ENCODE data around the gene LDB3.
"Not testable (repeated sequence)": the region's sequence is repeated elsewhere in the genome, so short reads cannot be mapped to it uniquely, and the experiment has no call there.

LDB3 gene

GRCh38 chr10:86733260-86733671 lies 65.0 kb downstream of the LDB3 start:
- DNase-seq: no peak

- DNase-seq: no peak
These were observed 66.1 kb downstream of the LDB3 start for GRCh38 chr10:86734207-86734988.

GRCh38 chr10:86735278-86735677 lies 67.0 kb downstream of the LDB3 start:
- not testable (repeated sequence) for DNase-seq

GRCh38 chr10:86742230-86742629 lies 73.9 kb downstream of the LDB3 start:
- no peak for DNase-seq

- no peak for DNase-seq
These were observed 75.9 kb downstream of the LDB3 start for GRCh38 chr10:86744067-86744725.

GRCh38 chr10:86747796-86748581 lies 79.7 kb downstream of the LDB3 start:
- DNase-seq: no peak

- DNase-seq: no peak
These were observed 81.5 kb downstream of the LDB3 start for GRCh38 chr10:86749854-86750253.

GRCh38 chr10:86751477-86751876 lies 83.2 kb downstream of the LDB3 start:
- no peak for DNase-seq

GRCh38 chr10:86752311-86752710 lies 84.0 kb downstream of the LDB3 start:
- DNase-seq: no peak

GRCh38 chr10:86753051-86753450 lies 84.7 kb downstream of the LDB3 start:
- DNase-seq: no peak

GRCh38 chr10:86753638-86754434 lies 85.5 kb downstream of the LDB3 start:
- DNase-seq: no peak

GRCh38 chr10:86755454-86755739 lies 87.1 kb downstream of the LDB3 start:
- DNase-seq: no peak

- DNase-seq: peak; percentile 46
These were observed 87.6 kb downstream of the LDB3 start for GRCh38 chr10:86755740-86756510.

- no peak for DNase-seq
These were observed 88.3 kb downstream of the LDB3 start, which contains the start of gene BMPR1A for GRCh38 chr10:86756511-86757112. Gene BMPR1A (plus strand): TSS chr10:86756619. CDS start chr10:86876019, 119,400 bp downstream.

- no peak for DNase-seq
These were observed 89.0 kb downstream of the LDB3 start for GRCh38 chr10:86757113-86757972.

GRCh38 chr10:86758189-86759072 lies 90.1 kb downstream of the LDB3 start:
- no peak for DNase-seq

GRCh38 chr10:86759073-86759672 lies 90.9 kb downstream of the LDB3 start:
- DNase-seq: no peak

- no peak for DNase-seq
These were observed 95.1 kb downstream of the LDB3 start for GRCh38 chr10:86763404-86763803.

GRCh38 chr10:86765548-86765947 lies 97.2 kb downstream of the LDB3 start:
- no peak for DNase-seq
